GM12878 (cell line): Measurements from ENCODE around the gene CAMTA1. TPM values are rescaled to one million over a fixed set of nuclear protein-coding genes. Genes with fewer than 3 reads are reported as not detected.

Experiments used
- ATAC-seq: fragments of 200-7000 bp; cut with Tn5 transposase; 3 replicates; pipeline ENCODE4 v1.9.1; 2020; ENCODE audit warnings: mild to moderate bottlenecking, moderate library complexity
- BruUV-seq: library from RNA; stranded (reverse); fragments of 400-500 nt; replicated peaks from 2 replicates; lab custom pipeline; 2021; lab: Mats Ljungman, UMichigan
- CTCF ChIA-PET: fragments of 300-600 bp; sonication (Branson Sonifier 250); formaldehyde crosslinking; extraction: SDS; loops from one replicate; lab custom pipeline; 2021; ENCODE audit warnings: inconsistent platforms; lab: Yijun Ruan, JAX
- POLR2A ChIA-PET: fragments of 350-600 bp; formaldehyde crosslinking; extraction: SDS; loops from one replicate; lab custom pipeline; 2021; ENCODE audit warnings: inconsistent platforms; lab: Charles Lee
- RAD21 ChIA-PET: fragments of 300-600 bp; sonication (Branson Sonifier 250); formaldehyde crosslinking; loops from one replicate; lab custom pipeline; 2023; ENCODE audit warnings: antibody characterized with exemption; ENCODE audit not compliant: unreplicated experiment; lab: Charles Lee
- SMC1A ChIA-PET: fragments of 300-600 bp; sonication (Branson Sonifier 250); formaldehyde crosslinking; loops from one replicate; lab custom pipeline; 2023; ENCODE audit not compliant: unreplicated experiment, uncharacterized antibody; lab: Charles Lee
- DNase-seq: peaks from one replicate; pipeline ENCODE4 v3.0.0-alpha.2; 2011; ENCODE audit warnings: low read depth, low spot score
- FAIRE-seq: peaks from 3 replicates; lab custom pipeline; 2011; peaks lifted over from hg19 to GRCh38; lab: Jason Lieb, UNC
- H2AFZ ChIP-seq: 2 replicates; pipeline ENCODE4 v1.6.0; 2011; ENCODE audit warnings: low read depth, low read length, control low read depth; ENCODE audit not compliant: control insufficient read depth
- H3K27ac ChIP-seq: 2 replicates; pipeline ENCODE4 v1.5.1; 2011; ENCODE audit warnings: control low read depth; ENCODE audit not compliant: control insufficient read depth, insufficient read depth
- H3K27me3 ChIP-seq, 2 experiments: replicated peaks in 1 of 2; 2 replicates each; pipeline versions ENCODE4 v1.6.0 to v1.6.1; 2011; ENCODE audit warnings: low read length in 1 of 2; ENCODE audit not compliant: control insufficient read depth in 2 of 2, insufficient read depth in 2 of 2
- H3K36me3 ChIP-seq, 2 experiments: 2 replicates each; pipeline ENCODE4 v1.5.1; 2011; ENCODE audit warnings: low read length in 1 of 2; ENCODE audit not compliant: control insufficient read depth in 2 of 2, insufficient read depth in 2 of 2
- H3K4me1 ChIP-seq: 2 replicates; pipeline ENCODE4 v1.6.1; 2011; ENCODE audit warnings: mild to moderate bottlenecking, low read length, moderate library complexity, mixed read lengths; ENCODE audit not compliant: control insufficient read depth, insufficient read depth
- H3K4me2 ChIP-seq: 2 replicates; pipeline ENCODE4 v1.6.0; 2011; ENCODE audit warnings: control low read depth; ENCODE audit not compliant: control insufficient read depth, insufficient read depth
- H3K4me3 ChIP-seq: fragments of 200-600 bp; sonication (generic); 2 replicates; pipeline ENCODE4 v1.5.1; 2016
- H3K79me2 ChIP-seq: 2 replicates; pipeline ENCODE4 v1.6.0; 2011; ENCODE audit warnings: low read length; ENCODE audit not compliant: control insufficient read depth, insufficient read depth
- H3K9ac ChIP-seq: 2 replicates; pipeline ENCODE4 v1.8.0; 2011; ENCODE audit warnings: low read length, control low read depth, mixed read lengths; ENCODE audit not compliant: control insufficient read depth, insufficient read depth
- H3K9me3 ChIP-seq: replicated peaks from 3 replicates; pipeline ENCODE4 v1.5.1; 2011; ENCODE audit warnings: mild to moderate bottlenecking, low read length; ENCODE audit not compliant: control insufficient read depth, insufficient read depth
- H4K20me1 ChIP-seq: 2 replicates; pipeline ENCODE4 v1.6.0; 2011; ENCODE audit not compliant: control insufficient read depth, insufficient read depth
- BACH1 ChIP-seq: fragments of 450-650 bp; IDR thresholded peaks from 2 replicates; pipeline ENCODE4 v1.6.1; 2017; ENCODE audit warnings: mild to moderate bottlenecking, borderline replicate concordance
- CHD2 ChIP-seq: IDR thresholded peaks from 2 replicates; pipeline ENCODE4 v1.6.1; 2011; ENCODE audit warnings: low read depth, low read length, improper control_type of control experiment, borderline replicate concordance
- GATAD2B ChIP-seq: fragments of 450-650 bp; conservative IDR thresholded peaks from 2 replicates; pipeline ENCODE4 v1.6.1; 2017; ENCODE audit warnings: low read depth, mild to moderate bottlenecking, moderate library complexity
- IRF4 ChIP-seq: IDR thresholded peaks from 2 replicates; pipeline ENCODE4 v1.6.1; 2011; ENCODE audit warnings: low read depth, low read length
- JUNB ChIP-seq: IDR thresholded peaks from 2 replicates; pipeline ENCODE4 v1.6.1; 2016; ENCODE audit warnings: antibody characterized with exemption, mild to moderate bottlenecking
- KAT2A ChIP-seq: conservative IDR thresholded peaks from 2 replicates; pipeline ENCODE4 v1.6.1; 2011; ENCODE audit warnings: low read depth, low read length; ENCODE audit not compliant: control insufficient read depth
- KLF5 ChIP-seq: fragments of 450-650 bp; IDR thresholded peaks from 2 replicates; pipeline ENCODE4 v1.6.1; 2014; ENCODE audit warnings: mild to moderate bottlenecking; ENCODE audit not compliant: partially characterized antibody
- MTA3 ChIP-seq: IDR thresholded peaks from 2 replicates; pipeline ENCODE4 v1.6.1; 2012; ENCODE audit warnings: low read length, inconsistent platforms, borderline replicate concordance
- MXI1 ChIP-seq: fragments of 150-350 bp; IDR thresholded peaks from 2 replicates; pipeline ENCODE4 v1.6.1; 2011; ENCODE audit warnings: low read depth, mild to moderate bottlenecking, inconsistent platforms, low read length, improper control_type of control experiment
- REST ChIP-seq: IDR thresholded peaks from 2 replicates; pipeline ENCODE4 v1.6.1; 2012; ENCODE audit warnings: mild to moderate bottlenecking, low read depth, low read length
- RUNX3 ChIP-seq: IDR thresholded peaks from 2 replicates; pipeline ENCODE4 v1.6.1; 2012; ENCODE audit warnings: low read length, inconsistent platforms
- SUPT20H ChIP-seq: IDR thresholded peaks from 2 replicates; pipeline ENCODE4 v1.6.1; 2011; ENCODE audit warnings: low read depth, mild to moderate bottlenecking, low read length, moderate library complexity, borderline replicate concordance; ENCODE audit not compliant: control insufficient read depth
- TARDBP ChIP-seq: IDR thresholded peaks from 2 replicates; pipeline ENCODE4 v1.6.1; 2016; ENCODE audit warnings: borderline replicate concordance
- ZNF592 ChIP-seq: fragments of 450-650 bp; IDR thresholded peaks from 2 replicates; pipeline ENCODE4 v1.6.1; 2017; ENCODE audit warnings: mild to moderate bottlenecking, moderate library complexity
- WGBS: methylation state at CpG from one replicate; pipeline ENCODE4 v1.1.6; 2016; ENCODE audit warnings: low lambda C conversion rate; ENCODE audit not compliant: insufficient replicate concordance, insufficient coverage; ENCODE audit errors: missing lambda C conversion rate; 5-methylcytosine and 5-hydroxymethylcytosine counted together
- in situ Hi-C: fragments of 300-500 bp; cut with MboI; formaldehyde crosslinking; loops from 9 replicates; pipeline ENCODE4 v1.14.3; 2018; ENCODE audit warnings: mixed read lengths
- intact Hi-C: fragments of 100-400 bp; cut with micrococcal nuclease; formaldehyde crosslinking; loops from one replicate; pipeline ENCODE4 v1.14.2; 2022; ENCODE audit not compliant: unreplicated experiment
- polyA plus RNA-seq, 11 experiments: library from polyadenylated mRNA; depleted of rRNA in 4 of 11; unstranded in 6 of 11; stranded (reverse) in 5 of 11; fragments of >200 nt; fragmentation: Nextera tagmentation in 4 of 11; fragmentation: Illumina TruSeq in 1 of 11; extraction: Ambion mirVana in 4 of 11; extraction: Trizol in 1 of 11; gene quantifications; 1 replicate in 1 of 11; 2 replicates in 10 of 11; pipeline versions ENCODE4 v1.2.1 to v1.2.3, GENCODE V29; 2011 to 2016; ENCODE audit warnings: inconsistent platforms in 2 of 11, missing spikeins in 2 of 11, low read depth in 1 of 11
- total RNA-seq, 4 experiments: library from RNA; depleted of rRNA in 3 of 4; stranded (reverse); fragments of >200 nt in 3 of 4; fragmentation: Illumina TruSeq in 1 of 4; extraction: Trizol in 1 of 4; gene quantifications; 2 replicates each; pipeline versions ENCODE4 v1.2.1 to v1.2.3, GENCODE V29; 2013 to 2021
- TF ChIP-seq, protein P1 (sequence below), 3 experiments: IDR thresholded peaks in 2 of 3; conservative IDR thresholded peaks in 1 of 3; 2 replicates each; pipeline ENCODE4 v1.5.1; 2011; ENCODE audit warnings: low read depth in 3 of 3, low read length in 3 of 3, mild to moderate bottlenecking in 3 of 3, control low read depth in 2 of 3, moderate library complexity in 2 of 3, inconsistent platforms in 1 of 3, mixed read lengths in 1 of 3; ENCODE audit not compliant: control insufficient read depth in 2 of 3, insufficient read depth in 1 of 3; ENCODE audit errors: extremely low read depth in 1 of 3

The CAMTA1 gene
- total and polyA plus RNA-seq, 10 of the 15 experiments (the other 5 are each of a cell fraction or from before 2014, with no cell fraction given) = 37.7 to 148 (median 76.4) TPM

DNA sequence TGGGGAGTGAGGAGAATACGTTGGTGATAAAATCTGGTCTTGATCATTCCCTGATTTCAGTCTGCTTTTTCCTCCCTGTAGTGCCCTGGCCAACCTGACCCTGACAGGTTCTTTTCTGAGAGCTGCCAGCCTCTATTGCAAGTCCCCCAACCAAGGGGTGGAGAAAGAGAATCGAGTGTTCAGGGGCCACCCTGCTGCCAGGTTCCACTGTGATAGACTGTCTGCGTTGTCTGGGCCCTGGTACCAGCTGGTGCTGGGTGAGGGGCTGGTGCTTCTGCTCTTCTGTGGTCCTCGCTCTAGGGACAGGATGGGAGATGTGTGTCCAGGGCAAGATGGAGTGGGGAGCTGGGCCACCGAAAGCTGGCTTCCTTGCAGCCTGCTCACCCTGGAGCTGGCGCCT lies 214.6 kb downstream of the CAMTA1 start (continued):
- TF ChIP-seq ZNF592 (no peak), CHD2 (no peak), MXI1 (no peak), IRF4 (no peak), SUPT20H (no peak), BACH1 (no peak)

DNA sequence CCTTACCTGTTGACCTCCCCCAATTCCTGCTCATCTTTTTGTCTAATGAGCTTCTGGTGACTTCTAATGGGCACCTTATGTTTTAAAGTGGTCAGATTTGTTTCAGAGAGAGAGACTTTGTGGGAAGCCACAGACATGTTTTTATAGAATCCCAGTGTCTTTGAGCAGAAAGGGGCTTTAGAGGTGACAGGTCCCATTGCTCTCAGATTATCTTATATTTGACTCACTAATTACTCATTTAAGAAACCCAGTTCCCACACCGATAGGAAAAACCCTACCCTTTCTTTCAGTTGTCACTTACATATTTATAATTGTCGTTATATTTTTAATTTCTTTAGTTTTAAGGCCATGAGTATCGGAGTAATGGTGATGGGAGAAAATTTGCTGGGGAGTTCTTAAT lies 215.5 kb downstream of the CAMTA1 start:
- in situ Hi-C loops = no loop called here
- no TSS peak for BruUV-seq
- peak; percentile 20 for DNase-seq
- no peak for TF ChIP-seq GATAD2B
- peak; percentile 38; the same call in 1 of the 2 replicates for TF ChIP-seq JUNB
- TF ChIP-seq RUNX3 = peak; percentile 45
- no peak for TF ChIP-seq MTA3
- TF ChIP-seq REST = no peak
- no peak for TF ChIP-seq TARDBP
- TF ChIP-seq, protein P1, sequence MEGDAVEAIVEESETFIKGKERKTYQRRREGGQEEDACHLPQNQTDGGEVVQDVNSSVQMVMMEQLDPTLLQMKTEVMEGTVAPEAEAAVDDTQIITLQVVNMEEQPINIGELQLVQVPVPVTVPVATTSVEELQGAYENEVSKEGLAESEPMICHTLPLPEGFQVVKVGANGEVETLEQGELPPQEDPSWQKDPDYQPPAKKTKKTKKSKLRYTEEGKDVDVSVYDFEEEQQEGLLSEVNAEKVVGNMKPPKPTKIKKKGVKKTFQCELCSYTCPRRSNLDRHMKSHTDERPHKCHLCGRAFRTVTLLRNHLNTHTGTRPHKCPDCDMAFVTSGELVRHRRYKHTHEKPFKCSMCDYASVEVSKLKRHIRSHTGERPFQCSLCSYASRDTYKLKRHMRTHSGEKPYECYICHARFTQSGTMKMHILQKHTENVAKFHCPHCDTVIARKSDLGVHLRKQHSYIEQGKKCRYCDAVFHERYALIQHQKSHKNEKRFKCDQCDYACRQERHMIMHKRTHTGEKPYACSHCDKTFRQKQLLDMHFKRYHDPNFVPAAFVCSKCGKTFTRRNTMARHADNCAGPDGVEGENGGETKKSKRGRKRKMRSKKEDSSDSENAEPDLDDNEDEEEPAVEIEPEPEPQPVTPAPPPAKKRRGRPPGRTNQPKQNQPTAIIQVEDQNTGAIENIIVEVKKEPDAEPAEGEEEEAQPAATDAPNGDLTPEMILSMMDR (IDR thresholded peaks at IDR 0.05 in 2 of 3, conservative IDR thresholded peaks at IDR 0.05 in 1 of 3; ENCODE audit: control insufficient read depth in 2 of 3, extremely low read depth in 1 of 3, insufficient read depth in 1 of 3, low read depth in 3 of 3, low read length in 3 of 3) = no peak
- TF ChIP-seq KLF5 = no peak
- no peak for TF ChIP-seq KAT2A

More for the DNA sequence above, 215.5 kb downstream of the CAMTA1 start:
- intact Hi-C loops = no loop called here
- no peak overlapping the region for H3K4me3 ChIP-seq
- no peak overlapping the region for H2AFZ ChIP-seq
- H3K27me3 ChIP-seq = no peaks in the 10 kb centered on the region; a peak in 2 of 4 replicates
- H3K36me3 ChIP-seq = no peaks in the 10 kb centered on the region
- no peak for ATAC-seq
- H4K20me1 ChIP-seq = no peaks in the 10 kb centered on the region
- no peak overlapping the region for H3K27ac ChIP-seq
- WGBS = 0% methylated on average over 3 of the region's 3 CpGs
- no peaks in the 10 kb centered on the region for H3K4me1 ChIP-seq
- no peak for FAIRE-seq
- H3K9me3 ChIP-seq = no peaks in the 10 kb centered on the region
- SMC1A ChIA-PET = interaction anchor here (0.6 kb wide), 1 partner anchor 14 kb away, joined by 3 read pairs; no protein-coding TSS in a partner anchor
- RAD21 ChIA-PET = no interaction called here
- CTCF ChIA-PET = no interaction called here
- H3K9ac ChIP-seq = no peak overlapping the region
- no peaks in the 10 kb centered on the region for H3K79me2 ChIP-seq
- no peak overlapping the region for H3K4me2 ChIP-seq
- POLR2A ChIA-PET = no interaction called here
